ENCODE data around the gene MYEOV.

The MYEOV gene

GRCh38 chr11:69275178-69275577 is 18.8 kb upstream of the MYEOV start:
- H3K79me2 ChIP-seq (ENCODE audit: control insufficient read depth, insufficient read depth, low read length, unreplicated experiment), result no peaks in the 10 kb centered on the region
- no peak overlapping the region for H3K4me3 ChIP-seq (ENCODE audit: low read depth, low read length)
- H3K36me3 ChIP-seq (ENCODE audit: insufficient read depth, low read length), result no peaks in the 10 kb centered on the region
- H3K27ac ChIP-seq (ENCODE audit: low read depth, low read length), result no peak overlapping the region
- peaks cover 2% of the 10 kb centered on the region for H3K4me1 ChIP-seq (ENCODE audit: control insufficient read depth, insufficient read depth, low read length, unreplicated experiment)
- peaks cover 37% of the 10 kb centered on the region for H3K27me3 ChIP-seq (ENCODE audit: insufficient read depth, low read length)
- H2AFZ ChIP-seq (ENCODE audit: low read length, unreplicated experiment), result no peak overlapping the region

GRCh38 chr11:69276165-69276564 is 17.8 kb upstream of the MYEOV start:
- H3K27ac ChIP-seq (ENCODE audit: low read depth, low read length), result no peak overlapping the region
- H2AFZ ChIP-seq (ENCODE audit: low read length, unreplicated experiment), result no peak overlapping the region
- peaks cover 12% of the 10 kb centered on the region for H3K4me1 ChIP-seq (ENCODE audit: control insufficient read depth, insufficient read depth, low read length, unreplicated experiment)
- peaks cover 37% of the 10 kb centered on the region for H3K27me3 ChIP-seq (ENCODE audit: insufficient read depth, low read length)
- H3K79me2 ChIP-seq (ENCODE audit: control insufficient read depth, insufficient read depth, low read length, unreplicated experiment), result no peaks in the 10 kb centered on the region
- no peak overlapping the region for H3K4me3 ChIP-seq (ENCODE audit: low read depth, low read length)
- H3K36me3 ChIP-seq (ENCODE audit: insufficient read depth, low read length), result no peaks in the 10 kb centered on the region

GRCh38 chr11:69277074-69277809 is 16.7 kb upstream of the MYEOV start:
- Histone ChIP-seq H3K27me3 (ENCODE audit: insufficient read depth, low read length) (peaks cover 33% of the 10 kb centered on the region), H3K4me3 (ENCODE audit: low read depth, low read length) (no peak overlapping the region), H3K79me2 (ENCODE audit: control insufficient read depth, insufficient read depth, low read length, unreplicated experiment) (no peaks in the 10 kb centered on the region), H2AFZ (ENCODE audit: low read length, unreplicated experiment) (no peak overlapping the region), H3K27ac (ENCODE audit: low read depth, low read length) (no peak overlapping the region), H3K36me3 (ENCODE audit: insufficient read depth, low read length) (no peaks in the 10 kb centered on the region), H3K4me1 (ENCODE audit: control insufficient read depth, insufficient read depth, low read length, unreplicated experiment) (peaks cover 16% of the 10 kb centered on the region)

- H3K36me3 ChIP-seq (ENCODE audit: insufficient read depth, low read length), result no peaks in the 10 kb centered on the region
- H2AFZ ChIP-seq (ENCODE audit: low read length, unreplicated experiment), result no peak overlapping the region
- H3K27me3 ChIP-seq (ENCODE audit: insufficient read depth, low read length), result peaks cover 22% of the 10 kb centered on the region
- peaks cover 16% of the 10 kb centered on the region for H3K4me1 ChIP-seq (ENCODE audit: control insufficient read depth, insufficient read depth, low read length, unreplicated experiment)
- H3K79me2 ChIP-seq (ENCODE audit: control insufficient read depth, insufficient read depth, low read length, unreplicated experiment), result no peaks in the 10 kb centered on the region
- H3K27ac ChIP-seq (ENCODE audit: low read depth, low read length), result no peak overlapping the region
- H3K4me3 ChIP-seq (ENCODE audit: low read depth, low read length), result no peak overlapping the region
Observed at GRCh38 chr11:69278091-69278867, 15.7 kb upstream of the MYEOV start.

- Histone ChIP-seq H3K79me2 (ENCODE audit: control insufficient read depth, insufficient read depth, low read length, unreplicated experiment) (no peaks in the 10 kb centered on the region), H3K4me1 (ENCODE audit: control insufficient read depth, insufficient read depth, low read length, unreplicated experiment) (peaks cover 16% of the 10 kb centered on the region), H3K27ac (ENCODE audit: low read depth, low read length) (peak overlapping the region; percentile 49), H3K27me3 (ENCODE audit: insufficient read depth, low read length) (peaks cover 8% of the 10 kb centered on the region), H3K36me3 (ENCODE audit: insufficient read depth, low read length) (no peaks in the 10 kb centered on the region), H3K4me3 (ENCODE audit: low read depth, low read length) (no peak overlapping the region), H2AFZ (ENCODE audit: low read length, unreplicated experiment) (no peak overlapping the region)
Observed at GRCh38 chr11:69280451-69280850, 13.5 kb upstream of the MYEOV start.

- Histone ChIP-seq H3K27me3 (ENCODE audit: insufficient read depth, low read length) (peaks cover 2% of the 10 kb centered on the region; the same call in 1 of the 2 replicates), H3K27ac (ENCODE audit: low read depth, low read length) (peak overlapping the region; percentile 49), H2AFZ (ENCODE audit: low read length, unreplicated experiment) (no peak overlapping the region), H3K79me2 (ENCODE audit: control insufficient read depth, insufficient read depth, low read length, unreplicated experiment) (no peaks in the 10 kb centered on the region), H3K4me1 (ENCODE audit: control insufficient read depth, insufficient read depth, low read length, unreplicated experiment) (peaks cover 16% of the 10 kb centered on the region), H3K4me3 (ENCODE audit: low read depth, low read length) (no peak overlapping the region), H3K36me3 (ENCODE audit: insufficient read depth, low read length) (no peaks in the 10 kb centered on the region)
Observed at GRCh38 chr11:69280994-69281393, 13.0 kb upstream of the MYEOV start.

GRCh38 chr11:69283446-69283845 is 10.5 kb upstream of the MYEOV start:
- peaks cover 16% of the 10 kb centered on the region for H3K4me1 ChIP-seq (ENCODE audit: control insufficient read depth, insufficient read depth, low read length, unreplicated experiment)
- H3K79me2 ChIP-seq (ENCODE audit: control insufficient read depth, insufficient read depth, low read length, unreplicated experiment), result no peaks in the 10 kb centered on the region
- no peak overlapping the region for H2AFZ ChIP-seq (ENCODE audit: low read length, unreplicated experiment)
- H3K27ac ChIP-seq (ENCODE audit: low read depth, low read length), result no peak overlapping the region
- H3K27me3 ChIP-seq (ENCODE audit: insufficient read depth, low read length), result no peaks in the 10 kb centered on the region
- no peaks in the 10 kb centered on the region for H3K36me3 ChIP-seq (ENCODE audit: insufficient read depth, low read length)
- H3K4me3 ChIP-seq (ENCODE audit: low read depth, low read length), result no peak overlapping the region

GRCh38 chr11:69284081-69284511 is 9.9 kb upstream of the MYEOV start:
- Histone ChIP-seq H3K36me3 (ENCODE audit: insufficient read depth, low read length) (no peaks in the 10 kb centered on the region), H3K4me3 (ENCODE audit: low read depth, low read length) (no peak overlapping the region), H3K27me3 (ENCODE audit: insufficient read depth, low read length) (no peaks in the 10 kb centered on the region), H3K4me1 (ENCODE audit: control insufficient read depth, insufficient read depth, low read length, unreplicated experiment) (peaks cover 16% of the 10 kb centered on the region), H2AFZ (ENCODE audit: low read length, unreplicated experiment) (no peak overlapping the region), H3K79me2 (ENCODE audit: control insufficient read depth, insufficient read depth, low read length, unreplicated experiment) (no peaks in the 10 kb centered on the region), H3K27ac (ENCODE audit: low read depth, low read length) (no peak overlapping the region)

- H3K4me3 ChIP-seq (ENCODE audit: low read depth, low read length), result no peak overlapping the region
- H3K36me3 ChIP-seq (ENCODE audit: insufficient read depth, low read length), result no peaks in the 10 kb centered on the region
- no peak overlapping the region for H3K27ac ChIP-seq (ENCODE audit: low read depth, low read length)
- H3K4me1 ChIP-seq (ENCODE audit: control insufficient read depth, insufficient read depth, low read length, unreplicated experiment), result peaks cover 15% of the 10 kb centered on the region
- H3K27me3 ChIP-seq (ENCODE audit: insufficient read depth, low read length), result no peaks in the 10 kb centered on the region
- no peak overlapping the region for H2AFZ ChIP-seq (ENCODE audit: low read length, unreplicated experiment)
- H3K79me2 ChIP-seq (ENCODE audit: control insufficient read depth, insufficient read depth, low read length, unreplicated experiment), result no peaks in the 10 kb centered on the region
Observed at GRCh38 chr11:69285091-69285490, 8.9 kb upstream of the MYEOV start.

- Histone ChIP-seq H3K27ac (ENCODE audit: low read depth, low read length) (no peak overlapping the region), H3K27me3 (ENCODE audit: insufficient read depth, low read length) (no peaks in the 10 kb centered on the region), H3K4me3 (ENCODE audit: low read depth, low read length) (no peak overlapping the region), H3K79me2 (ENCODE audit: control insufficient read depth, insufficient read depth, low read length, unreplicated experiment) (no peaks in the 10 kb centered on the region), H3K4me1 (ENCODE audit: control insufficient read depth, insufficient read depth, low read length, unreplicated experiment) (peaks cover 9% of the 10 kb centered on the region), H3K36me3 (ENCODE audit: insufficient read depth, low read length) (no peaks in the 10 kb centered on the region), H2AFZ (ENCODE audit: low read length, unreplicated experiment) (no peak overlapping the region)
Observed at GRCh38 chr11:69285766-69286165, 8.2 kb upstream of the MYEOV start.

Data from ACC112 (cell line).